GM19455 (cell line): Measurements from ENCODE around the gene BABAM2.
"Not testable (repeated sequence)": the region's sequence is repeated elsewhere in the genome, so short reads cannot be mapped to it uniquely, and the experiment has no call there.

Experiments used
- ATAC-seq: cut with Tn5 transposase; IDR thresholded peaks from one replicate; pipeline ENCODE4 v1.9.1; 2021; ENCODE audit not compliant: unreplicated experiment

BABAM2 gene

GRCh38 chr2:27890146-27890923 lies at the start of gene BABAM2, which contains the start of gene RBKS:
Gene BABAM2 (plus strand): TSS chr2:27890729. CDS start chr2:27894557, 3,828 bp downstream.
Gene RBKS (minus strand): TSS chr2:27890387. CDS start chr2:27890345, 42 bp downstream.
- ATAC-seq, result peak; percentile 78

DNA sequence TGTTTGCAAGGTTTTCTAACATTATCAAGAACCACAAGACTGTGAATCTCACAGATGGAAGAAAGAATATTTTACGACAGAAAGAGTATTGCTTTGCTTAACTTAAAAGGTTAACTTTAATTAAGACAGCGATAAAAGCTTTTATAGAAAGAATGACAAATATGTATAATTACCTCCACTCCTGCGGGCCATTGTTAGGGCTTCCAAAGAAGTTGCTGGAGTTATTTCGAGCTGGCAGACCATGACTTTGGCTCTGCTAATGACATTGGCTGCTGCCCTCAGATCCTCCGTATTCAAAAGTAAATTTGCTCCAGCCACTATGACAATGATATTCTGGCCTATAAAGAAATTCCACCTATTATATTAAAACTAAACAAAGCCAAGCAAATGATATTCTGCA lies 47.6 kb upstream of the BABAM2 start:
- ATAC-seq, result no peak

DNA sequence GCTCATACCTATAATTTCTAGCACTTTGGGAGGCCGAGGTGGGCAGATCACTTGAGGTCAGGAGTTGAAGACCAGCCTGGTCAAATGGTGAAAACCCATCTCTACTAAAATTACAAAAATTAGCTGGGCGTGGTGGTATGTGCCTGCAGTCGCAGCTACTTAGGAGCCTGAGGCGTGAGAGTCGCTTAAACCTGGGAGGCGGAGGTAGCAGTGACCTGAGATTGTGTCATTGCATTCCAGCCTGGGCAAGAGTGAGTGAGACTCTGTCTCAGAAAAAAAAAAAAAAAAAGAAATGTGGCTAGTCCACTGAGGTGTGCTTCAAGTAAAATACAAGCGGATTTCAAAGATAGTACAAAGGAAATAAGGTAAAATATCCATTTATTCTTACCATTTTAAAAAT lies 46.5 kb upstream of the BABAM2 start:
- no peak for ATAC-seq

GRCh38 chr2:27844821-27845255 lies 45.7 kb upstream of the BABAM2 start:
- ATAC-seq, result no peak

DNA sequence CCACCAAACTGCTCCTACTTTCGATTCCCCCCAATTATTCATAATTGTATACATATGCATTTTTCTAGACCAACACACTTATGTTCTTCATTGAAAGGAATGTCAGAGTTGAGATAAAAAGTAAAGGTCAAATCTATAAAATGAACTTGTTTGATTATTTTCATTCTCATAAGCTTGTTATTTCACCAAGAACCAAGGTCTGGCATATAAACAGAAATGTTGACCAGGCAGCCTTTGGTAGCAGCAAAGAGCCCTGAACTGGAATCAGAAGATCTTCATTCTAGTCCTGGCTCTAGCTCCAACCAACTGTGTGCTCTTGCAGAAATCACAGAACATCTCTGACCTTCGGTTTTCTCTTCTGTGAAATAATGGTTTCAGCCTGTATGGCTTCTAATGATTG lies 43.2 kb upstream of the BABAM2 start:
- no peak for ATAC-seq

DNA sequence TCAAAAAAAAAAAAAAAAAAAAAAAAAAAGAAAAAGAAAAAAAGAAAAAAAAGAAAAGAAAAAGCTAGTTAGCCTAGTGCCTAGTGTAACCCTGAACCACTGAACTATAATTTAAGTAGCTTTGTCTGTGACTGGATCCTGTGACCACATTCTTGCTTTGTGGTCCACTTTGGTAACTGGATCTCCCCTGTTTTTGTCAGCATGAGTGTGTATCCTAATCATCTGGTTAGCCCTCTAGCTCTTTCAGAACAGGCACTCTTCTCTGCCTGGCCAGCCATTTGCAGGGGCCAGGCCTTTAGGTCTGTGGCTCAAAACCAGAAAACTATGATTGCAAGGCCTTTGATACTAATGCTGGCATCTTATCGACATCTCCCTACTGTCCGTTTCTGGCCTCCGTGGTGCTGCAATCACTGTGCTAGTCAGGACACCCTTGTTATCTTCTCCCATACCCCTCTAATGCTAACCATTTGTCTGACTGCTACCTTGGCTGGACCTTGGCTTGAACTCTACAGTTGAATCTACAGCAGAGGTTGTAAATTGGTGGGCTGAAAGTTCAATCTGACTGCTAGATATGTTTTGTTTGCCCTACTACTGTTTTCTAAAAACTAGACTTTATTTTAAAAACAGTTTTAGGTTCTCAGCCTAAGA lies 40.8 kb upstream of the BABAM2 start:
- no peak for ATAC-seq

GRCh38 chr2:27852691-27853090 lies 37.8 kb upstream of the BABAM2 start:
- ATAC-seq, result no peak

DNA sequence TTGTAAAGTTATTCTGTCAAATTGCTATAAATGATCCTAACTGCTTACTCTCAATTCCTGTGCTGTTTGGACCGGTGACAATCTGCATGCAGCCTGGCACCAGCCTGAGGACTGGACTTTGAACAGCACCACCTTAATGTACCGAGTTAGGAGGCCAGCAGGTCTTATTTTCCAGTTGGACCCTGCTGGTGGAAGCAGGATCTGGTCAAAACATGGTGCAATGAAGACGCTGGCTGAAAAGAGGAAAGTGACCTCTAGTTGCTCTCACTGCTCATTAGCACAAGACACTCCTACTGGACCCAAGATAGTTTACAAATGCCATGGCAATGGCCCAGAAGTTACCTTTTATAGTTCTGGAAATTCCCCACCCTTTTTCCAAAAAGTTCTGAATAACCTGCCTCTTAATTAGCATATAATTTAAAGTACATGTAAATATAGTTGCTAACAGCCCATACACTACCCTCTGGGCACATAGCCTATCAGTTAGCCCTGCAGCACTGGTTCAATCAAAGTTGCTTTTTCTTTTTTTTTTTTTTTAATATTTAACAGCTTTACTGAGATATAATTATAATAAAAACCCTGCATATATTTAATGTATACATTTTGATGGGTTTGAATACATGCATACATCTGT lies 36.2 kb upstream of the BABAM2 start:
- no peak for ATAC-seq

GRCh38 chr2:27855476-27855875 lies 35.1 kb upstream of the BABAM2 start:
- no peak for ATAC-seq

- ATAC-seq, result no peak
These were observed 34.1 kb upstream of the BABAM2 start for GRCh38 chr2:27856386-27856785.

DNA sequence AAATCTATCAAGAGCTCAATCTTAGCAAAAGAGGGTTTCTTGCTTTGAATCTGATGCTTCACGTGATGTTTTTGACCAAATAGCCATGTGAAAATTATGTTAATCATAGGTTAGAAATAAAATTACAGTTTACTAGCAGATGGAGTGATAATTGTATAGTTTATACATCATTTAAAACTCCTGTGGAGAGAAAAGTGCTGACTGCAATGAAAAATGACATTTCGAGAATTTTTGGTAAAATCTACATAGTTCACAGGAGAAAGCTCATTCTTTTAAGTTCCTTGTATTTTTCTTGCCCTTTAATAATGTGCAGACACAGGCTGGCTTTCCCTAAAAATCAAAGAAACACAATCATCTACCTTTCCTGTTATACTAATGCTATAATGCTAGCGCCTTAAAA lies 33.6 kb upstream of the BABAM2 start:
- no peak for ATAC-seq

DNA sequence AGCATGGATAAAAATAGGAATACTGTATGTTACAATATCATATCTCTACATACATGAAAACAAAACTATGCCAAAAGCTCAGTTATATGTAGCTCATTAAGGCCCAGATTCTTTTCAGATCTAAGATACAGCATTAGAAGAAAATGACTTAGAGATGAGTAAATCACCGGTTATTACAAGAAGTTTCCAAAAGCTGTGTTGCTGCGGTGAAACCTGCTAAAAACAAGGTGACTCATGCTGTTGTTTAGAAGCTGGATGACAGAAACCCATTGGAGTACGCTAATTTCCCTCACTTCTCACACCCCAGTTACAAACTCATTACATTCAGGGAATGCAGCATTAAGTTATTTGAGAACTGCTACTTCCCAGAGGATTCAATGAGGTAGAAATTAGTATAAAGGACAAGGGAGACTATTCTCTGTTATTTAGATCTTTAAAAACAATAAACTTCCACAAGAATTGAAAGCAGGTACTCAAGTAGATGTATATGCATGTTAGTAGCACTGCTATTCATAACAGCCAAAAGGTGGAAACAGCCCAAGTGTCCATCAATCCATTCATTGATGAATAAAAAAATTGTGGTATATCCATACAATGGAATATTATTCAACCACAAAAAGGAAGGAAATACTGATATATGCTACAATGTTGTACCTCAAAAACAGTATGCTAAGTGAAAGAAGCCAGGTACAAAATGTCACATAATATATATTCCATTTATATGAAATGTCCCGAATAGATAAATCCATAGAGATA lies 32.9 kb upstream of the BABAM2 start:
- ATAC-seq, result no peak

DNA sequence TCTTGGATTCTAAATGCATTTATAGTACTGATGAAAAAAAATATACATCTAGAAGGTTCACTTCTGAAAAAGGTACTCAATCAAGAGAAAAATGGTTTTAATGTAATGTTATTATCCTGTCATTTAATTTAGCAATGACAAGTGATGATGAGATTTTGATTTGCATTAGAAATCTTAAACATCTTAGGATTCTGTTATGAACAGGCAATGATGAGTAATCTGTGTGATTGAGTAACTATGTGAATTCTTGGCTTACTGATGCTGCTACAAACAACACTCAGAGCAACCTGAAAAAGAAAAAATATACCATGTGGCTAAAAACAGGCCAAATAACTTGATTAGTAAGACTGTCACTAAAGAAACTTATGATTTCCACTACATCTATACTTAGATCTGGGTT lies 30.4 kb upstream of the BABAM2 start:
- ATAC-seq, result no peak

DNA sequence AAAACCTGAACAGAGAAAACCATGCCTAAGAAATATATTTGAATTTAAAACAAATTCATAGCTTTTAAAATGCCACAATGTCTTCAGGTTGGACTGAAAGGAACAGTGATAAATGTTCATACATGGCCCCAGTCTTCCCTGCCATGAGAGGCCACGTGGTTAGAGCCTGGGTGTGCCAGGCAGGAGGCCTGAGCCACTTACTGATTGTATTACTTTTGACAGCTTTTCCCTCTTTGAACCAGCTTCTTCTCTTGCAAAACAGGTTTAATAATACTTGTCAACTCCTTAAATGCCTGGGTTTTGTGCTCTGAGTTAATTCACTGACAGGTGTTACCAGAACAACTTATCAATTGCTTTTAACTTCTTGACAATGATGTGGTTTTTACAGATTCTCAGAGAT lies 27.4 kb upstream of the BABAM2 start:
- ATAC-seq, result no peak

GRCh38 chr2:27863955-27864354 lies 26.6 kb upstream of the BABAM2 start:
- ATAC-seq, result not testable (repeated sequence)

DNA sequence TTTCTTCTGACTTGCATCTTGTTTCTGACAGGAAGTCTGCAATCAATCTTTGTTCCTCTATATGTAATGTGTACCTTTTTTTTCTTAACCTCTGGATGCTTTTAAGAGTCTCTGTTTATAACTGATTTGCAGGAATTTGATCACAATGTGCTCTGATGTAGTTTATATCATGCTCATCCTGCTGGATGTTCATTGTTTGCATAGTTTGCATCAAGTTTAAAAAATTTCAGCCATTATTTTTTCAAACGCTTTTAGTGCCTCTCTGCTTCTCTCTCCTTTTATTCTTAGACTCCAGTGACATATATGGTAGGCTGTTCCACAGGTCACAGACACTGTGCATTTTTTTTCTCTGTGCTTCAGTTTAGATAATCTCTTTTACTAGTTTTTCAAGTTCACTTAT lies 24.3 kb upstream of the BABAM2 start:
- ATAC-seq, result no peak

- ATAC-seq, result no peak
These were observed 20.8 kb upstream of the BABAM2 start for GRCh38 chr2:27869763-27870162.

DNA sequence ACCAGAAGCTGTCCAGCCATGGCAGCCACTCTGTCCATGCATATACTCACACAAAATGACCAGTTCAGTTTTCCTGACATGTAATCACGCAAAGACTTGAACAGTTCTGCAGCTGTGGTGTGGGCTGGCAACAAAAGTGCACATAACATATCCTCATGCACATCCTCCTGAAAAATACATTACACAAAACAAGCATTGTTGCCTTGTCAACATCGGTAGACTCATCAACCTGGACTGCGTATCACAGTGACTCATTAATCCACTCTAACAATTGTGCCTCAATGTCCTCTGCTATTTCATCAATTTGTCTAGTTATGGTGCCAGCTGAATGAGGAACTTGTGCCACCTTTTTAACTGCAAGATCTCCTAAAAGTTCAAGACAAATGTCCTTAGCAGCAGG lies 19.8 kb upstream of the BABAM2 start:
- no peak for ATAC-seq

GRCh38 chr2:27871802-27872201 lies 18.7 kb upstream of the BABAM2 start:
- no peak for ATAC-seq

DNA sequence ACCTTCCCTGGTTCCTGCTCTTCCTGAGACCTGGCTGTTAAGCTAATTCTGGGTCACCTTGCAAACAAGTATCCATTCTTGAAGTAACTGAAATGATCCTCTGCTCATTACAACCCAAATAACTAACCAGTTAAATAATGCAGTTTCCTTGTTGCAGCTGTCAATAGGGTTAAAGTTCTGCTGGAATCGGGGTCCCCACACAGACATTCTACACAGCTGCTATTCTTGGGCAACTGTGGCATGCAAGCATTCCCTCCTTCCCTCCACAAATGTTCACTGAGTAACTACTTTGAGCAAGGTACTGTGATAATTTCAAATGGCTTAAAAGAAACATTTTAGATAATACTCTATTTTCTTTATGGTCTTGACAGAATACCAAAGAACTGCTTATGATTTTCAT lies 17.4 kb upstream of the BABAM2 start:
- ATAC-seq, result no peak
